SK-N-SH (cell line): Measurements from ENCODE around the gene STXBP1. TPM values are rescaled to one million over a fixed set of nuclear protein-coding genes. Genes with fewer than 3 reads are reported as not detected.

Experiments used
- polyA plus RNA-seq, 3 experiments: library from polyadenylated mRNA; depleted of rRNA; stranded (reverse); fragments of >200 nt; gene quantifications; 2 replicates each; pipeline ENCODE4 v1.2.3, GENCODE V29; 2012

Gene STXBP1
- polyA plus RNA-seq, 1 of the 3 experiments (the other 2 are of a cell fraction) = 44.3 TPM

Other genes starting within 250 kb of the STXBP1 start
- 15.1 and 18.7 TPM in 2 replicates for gene SLC2A8, start 215.1 kb upstream of the STXBP1 start, polyA plus RNA-seq (2012; rRNA removed)
- 4.6 and 5.9 TPM in 2 replicates for gene ZNF79, start 187.9 kb upstream of the STXBP1 start, polyA plus RNA-seq (2012; rRNA removed)
- gene RPL12, start 160.9 kb upstream of the STXBP1 start, polyA plus RNA-seq (2012; rRNA removed) = 3,270 and 3,754 TPM in 2 replicates
- 5.5 and 8.0 TPM in 2 replicates for gene LRSAM1, start 160.8 kb upstream of the STXBP1 start, polyA plus RNA-seq (2012; rRNA removed)
- 0.19 and 0.25 TPM in 2 replicates for gene CFAP157, start 94.7 kb downstream of the STXBP1 start, polyA plus RNA-seq (2012; rRNA removed)
- 41.1 and 42.2 TPM in 2 replicates for gene PTRH1, start 103.4 kb downstream of the STXBP1 start, polyA plus RNA-seq (2012; rRNA removed)
- 0.03 and 0.05 TPM in 2 replicates for gene TTC16, start 103.8 kb downstream of the STXBP1 start, polyA plus RNA-seq (2012; rRNA removed)
- 11.9 and 17.2 TPM in 2 replicates for gene TOR2A, start 123.0 kb downstream of the STXBP1 start, polyA plus RNA-seq (2012; rRNA removed)
- 0.15 and 0.52 TPM in 2 replicates for gene SH2D3C, start 166.4 kb downstream of the STXBP1 start, polyA plus RNA-seq (2012; rRNA removed)
- gene CDK9, start 173.8 kb downstream of the STXBP1 start, polyA plus RNA-seq (2012; rRNA removed) = 82.7 and 108 TPM in 2 replicates
- 82.3 and 82.7 TPM in 2 replicates for gene FPGS, start 190.6 kb downstream of the STXBP1 start, polyA plus RNA-seq (2012; rRNA removed)
- 8.8 and 18.8 TPM in 2 replicates for gene ENG, start 242.4 kb downstream of the STXBP1 start, polyA plus RNA-seq (2012; rRNA removed)